ENCODE measurements around the gene UROC1.

Gene UROC1

GRCh38 chr3:126450744-126451143, 66.8 kb downstream of the UROC1 start:
- peaks cover 5 to 14% of the 10 kb centered on the region in 2 donors for H3K4me1 ChIP-seq (ENCODE audit: control insufficient read depth in 2 of 2, insufficient read depth in 1 of 2, low read depth in 1 of 2, low read length in 2 of 2)
- no peak overlapping the region for H3K9ac ChIP-seq (ENCODE audit: low read depth, low read length, poor library complexity)
- H3K23ac ChIP-seq (ENCODE audit: low read depth, low read length, poor library complexity), result peak overlapping the region; percentile 59
- H3K4ac ChIP-seq (ENCODE audit: low read length), result no peak overlapping the region
- no peaks in the 10 kb centered on the region for H3K27me3 ChIP-seq (ENCODE audit: control insufficient read depth in 3 of 3, insufficient read depth in 3 of 3, low read depth in 1 of 3, low read length in 3 of 3)
- H3K4me2 ChIP-seq (ENCODE audit: insufficient read depth, low read length, poor library complexity, severe bottlenecking), result no peak overlapping the region
- no CpG with 5 or more reads among the region's 3 CpGs for WGBS, 2 donors (ENCODE audit: extremely low coverage in 2 of 2, insufficient read length in 2 of 2, insufficient replicate concordance in 1 of 2)
- no peak overlapping the region for H2AFZ ChIP-seq (ENCODE audit: low read length)
- H2BK12ac ChIP-seq (ENCODE audit: low read length), result no peak overlapping the region
- H3K79me1 ChIP-seq (ENCODE audit: low read depth, low read length), result no peaks in the 10 kb centered on the region
- H3K14ac ChIP-seq (ENCODE audit: low read length), result no peak overlapping the region
- H4K91ac ChIP-seq (ENCODE audit: low read depth, low read length, poor library complexity), result no peak overlapping the region
- peak overlapping the region; percentile 13 for H3K18ac ChIP-seq (ENCODE audit: low read length)
- peaks cover 12 to 74% of the 10 kb centered on the region in 2 donors for H3K36me3 ChIP-seq (replicated peaks in 1 of 2; ENCODE audit: control insufficient read depth in 2 of 2, insufficient read depth in 2 of 2, low read length in 2 of 2)
- H3K9me3 ChIP-seq (replicated peaks in 1 of 2; ENCODE audit: control insufficient read depth in 2 of 2, insufficient read depth in 1 of 2, low read depth in 1 of 2, low read length in 2 of 2), result no peaks in the 10 kb centered on the region
- no peak overlapping the region for H2AK5ac ChIP-seq (ENCODE audit: low read depth, low read length)
- H3K4me3 ChIP-seq (ENCODE audit: low read length in 2 of 2), result no peak overlapping the region
- no peak overlapping the region for H2BK15ac ChIP-seq (ENCODE audit: low read length)
- H2BK120ac ChIP-seq (ENCODE audit: low read depth, low read length), result no peak overlapping the region
- no peak overlapping the region for H3K27ac ChIP-seq (replicated peaks; ENCODE audit: low read length)
- no peak overlapping the region for H2BK5ac ChIP-seq (ENCODE audit: low read length)
- no peak for DNase-seq (ENCODE audit: low spot score)
- no peak overlapping the region for H4K8ac ChIP-seq (ENCODE audit: low read depth, low read length)

GRCh38 chr3:126450219-126450618, 67.4 kb downstream of the UROC1 start:
- Histone ChIP-seq H3K9ac (ENCODE audit: low read depth, low read length, poor library complexity) (no peak overlapping the region), H3K79me1 (ENCODE audit: low read depth, low read length) (no peaks in the 10 kb centered on the region), H3K4me1 (ENCODE audit: control insufficient read depth in 2 of 2, insufficient read depth in 1 of 2, low read depth in 1 of 2, low read length in 2 of 2) (peaks cover 5 to 11% of the 10 kb centered on the region in 2 donors), H2BK120ac (ENCODE audit: low read depth, low read length) (no peak overlapping the region), H4K8ac (ENCODE audit: low read depth, low read length) (no peak overlapping the region), H3K4me3 (ENCODE audit: low read length in 2 of 2) (no peak overlapping the region), H3K9me3 (replicated peaks in 1 of 2; ENCODE audit: control insufficient read depth in 2 of 2, insufficient read depth in 1 of 2, low read depth in 1 of 2, low read length in 2 of 2) (no peaks in the 10 kb centered on the region), H3K23ac (ENCODE audit: low read depth, low read length, poor library complexity) (no peak overlapping the region), H2BK5ac (ENCODE audit: low read length) (no peak overlapping the region), H2BK15ac (ENCODE audit: low read length) (no peak overlapping the region), H2AK5ac (ENCODE audit: low read depth, low read length) (no peak overlapping the region), H3K14ac (ENCODE audit: low read length) (no peak overlapping the region), H3K4ac (ENCODE audit: low read length) (no peak overlapping the region), H2BK12ac (ENCODE audit: low read length) (no peak overlapping the region), H3K36me3 (replicated peaks in 1 of 2; ENCODE audit: control insufficient read depth in 2 of 2, insufficient read depth in 2 of 2, low read length in 2 of 2) (peaks cover 10 to 74% of the 10 kb centered on the region in 2 donors), H3K27me3 (ENCODE audit: control insufficient read depth in 3 of 3, insufficient read depth in 3 of 3, low read depth in 1 of 3, low read length in 3 of 3) (no peaks in the 10 kb centered on the region), H2AFZ (ENCODE audit: low read length) (no peak overlapping the region), H3K18ac (ENCODE audit: low read length) (no peak overlapping the region), H4K91ac (ENCODE audit: low read depth, low read length, poor library complexity) (no peak overlapping the region), H3K27ac (replicated peaks; ENCODE audit: low read length) (no peak overlapping the region), H3K4me2 (ENCODE audit: insufficient read depth, low read length, poor library complexity, severe bottlenecking) (no peak overlapping the region)
- no peak for DNase-seq (ENCODE audit: low spot score)
- no CpG with 5 or more reads among the region's 9 CpGs for WGBS, 2 donors (ENCODE audit: extremely low coverage in 2 of 2, insufficient read length in 2 of 2, insufficient replicate concordance in 1 of 2)

DNA sequence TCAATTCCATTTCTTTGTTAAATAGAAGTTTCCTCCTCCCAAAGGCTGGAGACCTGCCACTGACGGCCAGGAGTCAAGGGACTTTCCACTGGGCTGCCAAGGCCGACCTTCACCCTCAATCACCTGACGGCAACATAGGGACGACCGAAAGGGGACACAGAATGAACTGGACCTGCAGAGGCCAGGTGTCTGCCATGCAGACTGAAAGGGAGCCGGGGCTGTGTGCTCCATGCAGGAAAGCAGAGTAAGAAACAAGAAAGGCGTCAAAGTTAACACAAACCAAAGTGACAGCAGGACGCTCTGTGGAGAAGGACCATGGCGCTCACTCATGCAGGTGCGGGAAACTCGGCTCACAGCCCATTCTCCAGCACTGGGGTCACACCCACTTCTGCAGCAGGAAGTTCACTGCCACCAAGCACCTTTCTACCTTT, 67.9 kb downstream of the UROC1 start:
- Histone ChIP-seq H2BK5ac (ENCODE audit: low read length) (no peak overlapping the region), H2BK120ac (ENCODE audit: low read depth, low read length) (no peak overlapping the region), H2BK15ac (ENCODE audit: low read length) (no peak overlapping the region), H3K4me1 (ENCODE audit: control insufficient read depth in 2 of 2, insufficient read depth in 1 of 2, low read depth in 1 of 2, low read length in 2 of 2) (peaks cover 5 to 6% of the 10 kb centered on the region in 2 donors), H3K79me1 (ENCODE audit: low read depth, low read length) (no peaks in the 10 kb centered on the region), H3K4ac (ENCODE audit: low read length) (no peak overlapping the region), H2AK5ac (ENCODE audit: low read depth, low read length) (no peak overlapping the region), H3K4me2 (ENCODE audit: insufficient read depth, low read length, poor library complexity, severe bottlenecking) (no peak overlapping the region), H3K36me3 (replicated peaks in 1 of 2; ENCODE audit: control insufficient read depth in 2 of 2, insufficient read depth in 2 of 2, low read length in 2 of 2) (peaks cover 8 to 72% of the 10 kb centered on the region in 2 donors), H3K14ac (ENCODE audit: low read length) (no peak overlapping the region), H3K23ac (ENCODE audit: low read depth, low read length, poor library complexity) (no peak overlapping the region), H3K4me3 (ENCODE audit: low read length in 2 of 2) (peak overlapping the region in 1 of 2 donors; percentile 33), H2AFZ (ENCODE audit: low read length) (no peak overlapping the region), H4K91ac (ENCODE audit: low read depth, low read length, poor library complexity) (no peak overlapping the region), H3K27ac (replicated peaks; ENCODE audit: low read length) (no peak overlapping the region), H3K18ac (ENCODE audit: low read length) (no peak overlapping the region), H2BK12ac (ENCODE audit: low read length) (no peak overlapping the region), H3K9me3 (replicated peaks in 1 of 2; ENCODE audit: control insufficient read depth in 2 of 2, insufficient read depth in 1 of 2, low read depth in 1 of 2, low read length in 2 of 2) (no peaks in the 10 kb centered on the region), H4K8ac (ENCODE audit: low read depth, low read length) (no peak overlapping the region), H3K27me3 (ENCODE audit: control insufficient read depth in 3 of 3, insufficient read depth in 3 of 3, low read depth in 1 of 3, low read length in 3 of 3) (no peaks in the 10 kb centered on the region), H3K9ac (ENCODE audit: low read depth, low read length, poor library complexity) (no peak overlapping the region)
- DNase-seq (ENCODE audit: low spot score), result no peak
- no CpG with 5 or more reads among the region's 11 CpGs for WGBS, 2 donors (ENCODE audit: extremely low coverage in 2 of 2, insufficient read length in 2 of 2, insufficient replicate concordance in 1 of 2)

- H3K4me3 ChIP-seq (ENCODE audit: low read length in 2 of 2), result no peak overlapping the region
- no peak overlapping the region for H2BK120ac ChIP-seq (ENCODE audit: low read depth, low read length)
- no peak overlapping the region for H2BK12ac ChIP-seq (ENCODE audit: low read length)
- DNase-seq (ENCODE audit: low spot score), result no peak
- no peak overlapping the region for H3K27ac ChIP-seq (replicated peaks; ENCODE audit: low read length)
- peak overlapping the region; percentile 35 for H3K18ac ChIP-seq (ENCODE audit: low read length)
- H3K4me2 ChIP-seq (ENCODE audit: insufficient read depth, low read length, poor library complexity, severe bottlenecking), result no peak overlapping the region
- no peak overlapping the region for H4K91ac ChIP-seq (ENCODE audit: low read depth, low read length, poor library complexity)
- H2AFZ ChIP-seq (ENCODE audit: low read length), result no peak overlapping the region
- H2AK5ac ChIP-seq (ENCODE audit: low read depth, low read length), result no peak overlapping the region
- H3K9me3 ChIP-seq (replicated peaks in 1 of 2; ENCODE audit: control insufficient read depth in 2 of 2, insufficient read depth in 1 of 2, low read depth in 1 of 2, low read length in 2 of 2), result no peaks in the 10 kb centered on the region
- H2BK5ac ChIP-seq (ENCODE audit: low read length), result no peak overlapping the region
- no peak overlapping the region for H2BK15ac ChIP-seq (ENCODE audit: low read length)
- H3K79me1 ChIP-seq (ENCODE audit: low read depth, low read length), result no peaks in the 10 kb centered on the region
- H3K27me3 ChIP-seq (ENCODE audit: control insufficient read depth in 3 of 3, insufficient read depth in 3 of 3, low read depth in 1 of 3, low read length in 3 of 3), result no peaks in the 10 kb centered on the region
- H3K9ac ChIP-seq (ENCODE audit: low read depth, low read length, poor library complexity), result no peak overlapping the region
- WGBS, 2 donors (ENCODE audit: extremely low coverage in 2 of 2, insufficient read length in 2 of 2, insufficient replicate concordance in 1 of 2), result no CpG with 5 or more reads among the region's 8 CpGs
- no peak overlapping the region for H3K23ac ChIP-seq (ENCODE audit: low read depth, low read length, poor library complexity)
- no peak overlapping the region for H4K8ac ChIP-seq (ENCODE audit: low read depth, low read length)
- no peak overlapping the region for H3K14ac ChIP-seq (ENCODE audit: low read length)
- no peak overlapping the region for H3K4ac ChIP-seq (ENCODE audit: low read length)
- H3K4me1 ChIP-seq (ENCODE audit: control insufficient read depth in 2 of 2, insufficient read depth in 1 of 2, low read depth in 1 of 2, low read length in 2 of 2), result peaks cover 0 to 5% of the 10 kb centered on the region in 2 donors
- H3K36me3 ChIP-seq (replicated peaks in 1 of 2; ENCODE audit: control insufficient read depth in 2 of 2, insufficient read depth in 2 of 2, low read length in 2 of 2), result peaks cover 6 to 66% of the 10 kb centered on the region in 2 donors
Measured at GRCh38 chr3:126448893-126449180, 68.7 kb downstream of the UROC1 start.
